H9 (cell line): Measurements from ENCODE around the gene PIANP. TPM values are rescaled to one million over a fixed set of nuclear protein-coding genes. Genes with fewer than 3 reads are reported as not detected.

Experiments used
- DNase-seq: peaks from one replicate; pipeline ENCODE4 v3.0.0-alpha.2; 2017
- H2AFZ ChIP-seq: one replicate; pipeline ENCODE4 v1.6.1; 2013; ENCODE audit warnings: mild to moderate bottlenecking, low read length, control low read depth, moderate library complexity
- H2AK5ac ChIP-seq: 2 replicates; pipeline ENCODE4 v1.6.1; 2013; ENCODE audit warnings: low read length, control low read depth, mixed read lengths; ENCODE audit not compliant: insufficient read length
- H2BK120ac ChIP-seq: one replicate; pipeline ENCODE4 v1.6.1; 2013; ENCODE audit warnings: low read depth, mild to moderate bottlenecking, low read length, control low read depth, inconsistent platforms; ENCODE audit not compliant: poor library complexity, severe bottlenecking
- H2BK12ac ChIP-seq: 2 replicates; pipeline ENCODE4 v1.6.1; 2013; ENCODE audit warnings: low read length, control low read depth, mixed read lengths, low read depth; ENCODE audit not compliant: insufficient read length
- H2BK15ac ChIP-seq: 2 replicates; pipeline ENCODE4 v1.6.1; 2013; ENCODE audit warnings: low read depth, low read length, control low read depth
- H2BK20ac ChIP-seq: one replicate; pipeline ENCODE4 v1.6.1; 2013; ENCODE audit warnings: low read depth, mild to moderate bottlenecking, low read length, control low read depth, inconsistent platforms; ENCODE audit not compliant: poor library complexity, severe bottlenecking
- H2BK5ac ChIP-seq: 2 replicates; pipeline ENCODE4 v1.6.1; 2013; ENCODE audit warnings: low read length, control low read depth, mixed read lengths; ENCODE audit not compliant: insufficient read length
- H3K14ac ChIP-seq: 2 replicates; pipeline ENCODE4 v1.6.1; 2013; ENCODE audit warnings: low read length, control low read depth; ENCODE audit not compliant: insufficient read depth
- H3K18ac ChIP-seq: 2 replicates; pipeline ENCODE4 v1.6.1; 2013; ENCODE audit warnings: low read depth, mild to moderate bottlenecking, mixed read lengths, low read length, control low read depth; ENCODE audit not compliant: insufficient read length
- H3K23ac ChIP-seq: 2 replicates; pipeline ENCODE4 v1.6.1; 2013; ENCODE audit warnings: low read length, control low read depth, mixed read lengths, low read depth; ENCODE audit not compliant: insufficient read length
- H3K23me2 ChIP-seq: 2 replicates; pipeline ENCODE4 v1.6.1; 2013; ENCODE audit warnings: low read depth, mild to moderate bottlenecking, mixed read lengths, low read length, control low read depth; ENCODE audit not compliant: insufficient read length, poor library complexity, severe bottlenecking
- H3K27ac ChIP-seq: 2 replicates; pipeline ENCODE4 v1.5.1; 2013; ENCODE audit warnings: low read length, control low read depth, mixed read lengths, low read depth; ENCODE audit not compliant: insufficient read length
- H3K27me3 ChIP-seq: 2 replicates; pipeline ENCODE4 v1.6.1; 2013; ENCODE audit warnings: low read length, control low read depth, inconsistent platforms; ENCODE audit not compliant: insufficient read depth
- H3K4ac ChIP-seq: 2 replicates; pipeline ENCODE4 v1.6.1; 2013; ENCODE audit warnings: low read depth, mild to moderate bottlenecking, control low read depth, inconsistent platforms, low read length, moderate library complexity
- H3K4me1 ChIP-seq: 2 replicates; pipeline ENCODE4 v1.6.1; 2013; ENCODE audit warnings: low read length, control low read depth, inconsistent platforms; ENCODE audit not compliant: insufficient read depth
- H3K4me2 ChIP-seq: 2 replicates; pipeline ENCODE4 v1.6.1; 2013; ENCODE audit warnings: low read length, control low read depth, mixed read lengths; ENCODE audit not compliant: insufficient read length, insufficient read depth
- H3K56ac ChIP-seq: 2 replicates; pipeline ENCODE4 v1.6.1; 2013; ENCODE audit warnings: low read depth, mild to moderate bottlenecking, mixed read lengths, low read length, control low read depth; ENCODE audit not compliant: insufficient read length
- H3K79me1 ChIP-seq: 2 replicates; pipeline ENCODE4 v1.6.1; 2013; ENCODE audit warnings: low read depth, mild to moderate bottlenecking, moderate library complexity, low read length, control low read depth, inconsistent platforms; ENCODE audit not compliant: insufficient read depth, poor library complexity, severe bottlenecking
- H3K79me2 ChIP-seq: 2 replicates; pipeline ENCODE4 v1.6.1; 2013; ENCODE audit warnings: low read length, control low read depth, inconsistent platforms; ENCODE audit not compliant: insufficient read depth
- H3K9ac ChIP-seq: 2 replicates; pipeline ENCODE4 v1.6.1; 2013; ENCODE audit warnings: low read length, control low read depth, mixed read lengths; ENCODE audit not compliant: insufficient read length; ENCODE audit errors: extremely low read depth
- H3K9me3 ChIP-seq: one replicate; pipeline ENCODE4 v1.6.1; 2013; ENCODE audit warnings: low read depth, low read length, inconsistent platforms; ENCODE audit not compliant: control insufficient read depth
- H3T11ph ChIP-seq: one replicate; pipeline ENCODE4 v1.6.1; 2013; ENCODE audit warnings: mild to moderate bottlenecking, low read length, control low read depth, inconsistent platforms
- H4K20me1 ChIP-seq: one replicate; pipeline ENCODE4 v1.6.1; 2013; ENCODE audit not compliant: control insufficient read depth, insufficient read length, insufficient read depth
- H4K5ac ChIP-seq: 2 replicates; pipeline ENCODE4 v1.6.1; 2013; ENCODE audit warnings: low read depth, mild to moderate bottlenecking, mixed read lengths, low read length, control low read depth; ENCODE audit not compliant: insufficient read length
- H4K8ac ChIP-seq: replicated peaks from 2 replicates; pipeline ENCODE4 v1.6.1; 2013; ENCODE audit warnings: low read length, control low read depth, mixed read lengths, low read depth; ENCODE audit not compliant: insufficient read length
- H4K91ac ChIP-seq: 2 replicates; pipeline ENCODE4 v1.6.1; 2013; ENCODE audit warnings: low read depth, mild to moderate bottlenecking, moderate library complexity, mixed read lengths, low read length, control low read depth; ENCODE audit not compliant: insufficient read length
- H3K27ac Mint-ChIP-seq, 3 experiments: 2 replicates in 2 of 3; 3 replicates in 1 of 3; pipeline ENCODE4 v1.8.0; 2020 to 2021; ENCODE audit warnings: mixed read lengths in 3 of 3, mild to moderate bottlenecking in 1 of 3, moderate library complexity in 1 of 3
- H3K27me3 Mint-ChIP-seq: 2 replicates; pipeline ENCODE4 v1.8.0; 2021; ENCODE audit warnings: low read depth, mild to moderate bottlenecking, moderate library complexity, mixed read lengths
- H3K36me3 Mint-ChIP-seq, 3 experiments: 2 replicates in 2 of 3; 3 replicates in 1 of 3; pipeline ENCODE4 v1.8.0; 2020 to 2021; ENCODE audit warnings: low read depth in 3 of 3, mixed read lengths in 3 of 3; ENCODE audit not compliant: insufficient read depth in 1 of 3
- H3K4me1 Mint-ChIP-seq, 2 experiments: 2 replicates each; pipeline ENCODE4 v1.8.0; 2020; ENCODE audit warnings: mixed read lengths in 2 of 2
- H3K4me3 Mint-ChIP-seq, 2 experiments: 2 replicates in 1 of 2; 3 replicates in 1 of 2; pipeline ENCODE4 v1.8.0; 2020 to 2021; ENCODE audit warnings: mild to moderate bottlenecking in 2 of 2, mixed read lengths in 2 of 2, moderate library complexity in 1 of 2
- H3K9me3 Mint-ChIP-seq, 2 experiments: 2 replicates in 1 of 2; 3 replicates in 1 of 2; pipeline ENCODE4 v1.8.0; 2020; ENCODE audit warnings: mild to moderate bottlenecking in 2 of 2, mixed read lengths in 2 of 2, moderate library complexity in 1 of 2
- CTCF ChIP-seq: fragments of 200-600 bp; sonication (generic); conservative IDR thresholded peaks from 3 replicates; pipeline ENCODE4 v1.8.0; 2021; ENCODE audit warnings: antibody characterized with exemption, mild to moderate bottlenecking
- WGBS: extraction: QIAGEN DNeasy Blood & Tissue Kit; methylation state at CpG from one replicate; pipeline ENCODE4 v1.1.7; 2013; ENCODE audit warnings: missing lambda C conversion rate, low lambda C conversion rate, mixed read lengths; ENCODE audit not compliant: insufficient read length; ENCODE audit errors: extremely low coverage; 5-methylcytosine and 5-hydroxymethylcytosine counted together
- total RNA-seq: library from RNA; stranded (reverse); gene quantifications from 2 replicates; pipeline ENCODE4 v1.2.1, GENCODE V29; 2021

PIANP gene
- total RNA-seq, 1 experiment from 2014 or later = 6.6 TPM

DNA sequence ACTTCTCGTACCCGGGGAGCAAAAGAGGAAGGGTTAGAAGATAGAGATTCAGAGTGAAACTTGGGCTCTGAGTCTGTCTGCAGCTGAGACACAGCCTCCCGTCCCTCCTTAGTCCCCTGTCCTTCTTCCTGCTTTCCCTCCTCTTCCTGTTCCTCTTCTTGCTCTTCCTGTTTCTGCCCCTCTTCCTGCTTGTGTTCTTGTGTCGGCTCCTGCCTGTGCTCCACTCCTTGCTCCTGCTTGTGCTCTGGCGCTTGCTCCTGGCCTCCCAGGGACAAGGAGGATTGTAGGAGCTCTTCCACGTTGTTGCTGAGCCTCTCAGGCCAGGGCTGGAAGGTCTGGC lies 56.4 kb downstream of the PIANP start:
- H3K9ac ChIP-seq = no peak overlapping the region
- no peaks in the 10 kb centered on the region; the same call in 1 of the 2 replicates for H3K27me3 ChIP-seq
- no peak for DNase-seq
- H3K4me1 ChIP-seq = no peaks in the 10 kb centered on the region; the same call in 1 of the 2 replicates
- no CpG with 5 or more reads among the region's 6 CpGs for WGBS
- H3K18ac ChIP-seq = no peak overlapping the region
- no peak overlapping the region for H2BK20ac ChIP-seq
- H3K79me1 ChIP-seq = no peaks in the 10 kb centered on the region
- no peaks in the 10 kb centered on the region for H3K9me3 ChIP-seq
- H3K56ac ChIP-seq = no peak overlapping the region
- no peaks in the 10 kb centered on the region for H3K79me2 ChIP-seq
- Mint-ChIP-seq H3K27ac (0 out of 7 replicates have a peak overlapping the region, but pooled peaks of 1 of the 3 experiments have one; percentile 25), H3K36me3 (peaks cover 0 to 6% (median 6%) of the 10 kb centered on the region in 3 experiments; a peak in 5 of 7 replicates), H3K4me1 (peaks cover 14 to 21% of the 10 kb centered on the region in 2 experiments), H3K9me3 (no peaks in the 10 kb centered on the region), H3K27me3 (peaks cover 50% of the 10 kb centered on the region), H3K4me3 (no peak overlapping the region)
- H4K5ac ChIP-seq = no peak overlapping the region
- no peak overlapping the region for H4K91ac ChIP-seq
- H2BK15ac ChIP-seq = no peak overlapping the region
- no peak overlapping the region for H3K27ac ChIP-seq
- H2BK120ac ChIP-seq = no peak overlapping the region
- H3K23ac ChIP-seq = no peak overlapping the region
- no peak overlapping the region for H2BK5ac ChIP-seq
- no peaks in the 10 kb centered on the region for H4K20me1 ChIP-seq
- H2AK5ac ChIP-seq = no peak overlapping the region
- no peak for TF ChIP-seq CTCF
- peaks cover 4% of the 10 kb centered on the region for H3K23me2 ChIP-seq
- no peak overlapping the region for H3K4ac ChIP-seq
- H2AFZ ChIP-seq = no peak overlapping the region
- H4K8ac ChIP-seq = no peak overlapping the region
- no peak overlapping the region for H3K4me2 ChIP-seq
- H3K14ac ChIP-seq = no peak overlapping the region
- no peak overlapping the region for H3T11ph ChIP-seq
- H2BK12ac ChIP-seq = no peak overlapping the region

Other genes with a start within 250 kb of the PIANP start
- gene TAPBPL, start 248.8 kb downstream of the PIANP start, total RNA-seq = 1.4 and 2.3 TPM in 2 replicates
- 10.3 TPM in 2 replicates for gene VAMP1, start 230.1 kb downstream of the PIANP start, total RNA-seq
- gene MRPL51, start 207.6 kb downstream of the PIANP start, total RNA-seq = 321 and 329 TPM in 2 replicates
- gene NCAPD2, start 206.7 kb downstream of the PIANP start, total RNA-seq = 105 and 114 TPM in 2 replicates
- gene GAPDH, start 166.3 kb downstream of the PIANP start, total RNA-seq = 4,581 and 4,651 TPM in 2 replicates
- 16.3 and 17.9 TPM in 2 replicates for gene IFFO1, start 144.8 kb downstream of the PIANP start, total RNA-seq
- gene NOP2, start 132.5 kb downstream of the PIANP start, total RNA-seq = 136 and 137 TPM in 2 replicates
- gene CHD4, start 93.4 kb downstream of the PIANP start, total RNA-seq = 334 and 346 TPM in 2 replicates
- gene LPAR5, start 64.9 kb downstream of the PIANP start, total RNA-seq = 0.22 TPM in 2 replicates
- gene ACRBP, start 53.4 kb downstream of the PIANP start, total RNA-seq = 1.3 and 1.9 TPM in 2 replicates
- 20.1 TPM in 2 replicates for gene ING4, start 37.7 kb downstream of the PIANP start, total RNA-seq
- 83.5 and 88.0 TPM in 2 replicates for gene ZNF384, start 11.4 kb downstream of the PIANP start, total RNA-seq
- gene COPS7A, start 23.2 kb upstream of the PIANP start, total RNA-seq = 34.2 and 35.9 TPM in 2 replicates
- 244 and 258 TPM in 2 replicates for gene MLF2, start 52.3 kb upstream of the PIANP start, total RNA-seq
- 422 and 438 TPM in 2 replicates for gene PTMS, start 65.5 kb upstream of the PIANP start, total RNA-seq
- gene LAG3, start 71.7 kb upstream of the PIANP start, total RNA-seq = 1.7 and 2.2 TPM in 2 replicates
- gene CD4, start 88.7 kb upstream of the PIANP start, total RNA-seq = 0.88 and 1.1 TPM in 2 replicates
- gene GPR162, start 121.0 kb upstream of the PIANP start, total RNA-seq = 4.6 and 6.1 TPM in 2 replicates
- 55.0 and 60.2 TPM in 2 replicates for gene P3H3, start 127.6 kb upstream of the PIANP start, total RNA-seq
- 17.3 and 20.0 TPM in 2 replicates for gene GNB3, start 140.1 kb upstream of the PIANP start, total RNA-seq
- 45.1 and 48.6 TPM in 2 replicates for gene CDCA3, start 150.5 kb upstream of the PIANP start, total RNA-seq
- 143 and 144 TPM in 2 replicates for gene USP5, start 151.3 kb upstream of the PIANP start, total RNA-seq
- 1,177 and 1,211 TPM in 2 replicates for gene TPI1, start 166.7 kb upstream of the PIANP start, total RNA-seq
- 13.7 and 16.3 TPM in 2 replicates for gene SPSB2, start 172.5 kb upstream of the PIANP start, total RNA-seq
- 2.1 and 2.6 TPM in 2 replicates for gene LRRC23, start 204.0 kb upstream of the PIANP start, total RNA-seq
- 165 and 166 TPM in 2 replicates for gene ENO2, start 213.8 kb upstream of the PIANP start, total RNA-seq
- gene ATN1, start 227.1 kb upstream of the PIANP start, total RNA-seq = 97.9 and 103 TPM in 2 replicates
- gene RNU7-1, start 243.0 kb upstream of the PIANP start, total RNA-seq = not detected in 2 replicates
- gene C12orf57, start 243.2 kb upstream of the PIANP start, total RNA-seq = 195 TPM in 2 replicates